Activated naive CD4-positive, alpha-beta T cell treated with Interleukin-2 at 50 U/mL for 16 hours (primary cell): ENCODE data around the gene OPRL1.
A peak's percentile ranks its signal among the peaks of the same experiment; 100 is the strongest.

ENCODE experiments used
- DNase-seq: peaks from one replicate; pipeline ENCODE4 v3.0.0-alpha.2; 2020

Gene OPRL1

GRCh38 chr20:64042054-64042781 lies 37.7 kb upstream of the OPRL1 start:
- no peak for DNase-seq

DNA sequence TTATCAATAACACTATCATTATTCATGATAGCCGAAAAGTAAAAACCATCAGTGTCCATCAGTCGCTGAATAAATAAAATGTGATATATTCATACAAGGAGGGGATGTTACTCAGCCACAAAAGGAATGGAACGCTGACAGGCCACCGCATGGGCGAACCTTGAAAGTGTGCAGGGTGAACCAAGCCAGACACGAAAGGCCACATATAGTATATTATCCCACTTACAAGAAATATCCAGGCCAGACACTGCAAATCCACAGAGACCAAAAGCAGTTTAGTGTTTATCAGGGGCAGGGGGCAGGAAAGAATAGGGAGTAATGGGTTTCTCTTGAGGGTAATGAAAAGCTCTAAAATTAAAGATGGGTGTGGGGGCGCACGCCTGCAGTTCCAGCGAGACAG lies 36.1 kb upstream of the OPRL1 start:
- DNase-seq = no peak

DNA sequence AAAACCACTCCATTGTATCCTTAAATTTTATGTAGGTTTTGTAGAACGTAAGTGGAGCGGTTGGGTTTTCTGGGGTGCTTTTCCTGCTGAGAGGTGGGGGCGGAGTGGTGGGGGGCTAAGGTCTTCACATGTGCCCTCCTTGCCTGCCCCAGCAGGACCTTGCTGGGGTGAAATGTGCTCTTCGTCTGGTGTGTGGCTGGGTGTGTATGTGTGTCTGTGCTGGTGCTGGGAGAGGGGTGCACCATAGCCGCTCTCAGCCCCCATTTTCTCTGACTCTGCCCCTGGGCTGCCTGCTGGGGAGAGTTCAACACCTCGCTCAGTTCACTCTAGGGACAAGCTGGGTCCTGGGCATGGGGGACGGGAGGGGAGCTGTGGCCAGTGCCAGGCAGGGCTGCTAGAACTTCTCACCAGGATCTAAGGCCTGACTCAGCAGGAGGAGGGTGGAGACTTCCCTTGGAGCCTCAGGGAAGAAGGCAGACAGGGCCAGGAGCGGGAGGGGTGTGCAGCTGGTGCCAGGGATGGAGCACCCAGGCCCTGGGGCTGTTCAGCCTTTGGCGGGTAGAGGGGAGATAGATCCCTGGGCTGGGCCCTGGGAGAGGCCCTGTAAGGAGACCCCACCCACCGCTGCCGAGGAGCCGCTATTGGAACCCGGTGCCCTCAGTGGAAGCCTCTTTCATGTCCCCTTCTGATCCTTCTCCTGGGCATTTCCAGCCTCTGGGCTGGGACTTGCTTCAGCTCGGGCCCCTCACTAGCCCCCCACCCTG lies 35.2 kb upstream of the OPRL1 start:
- no peak for DNase-seq

DNA sequence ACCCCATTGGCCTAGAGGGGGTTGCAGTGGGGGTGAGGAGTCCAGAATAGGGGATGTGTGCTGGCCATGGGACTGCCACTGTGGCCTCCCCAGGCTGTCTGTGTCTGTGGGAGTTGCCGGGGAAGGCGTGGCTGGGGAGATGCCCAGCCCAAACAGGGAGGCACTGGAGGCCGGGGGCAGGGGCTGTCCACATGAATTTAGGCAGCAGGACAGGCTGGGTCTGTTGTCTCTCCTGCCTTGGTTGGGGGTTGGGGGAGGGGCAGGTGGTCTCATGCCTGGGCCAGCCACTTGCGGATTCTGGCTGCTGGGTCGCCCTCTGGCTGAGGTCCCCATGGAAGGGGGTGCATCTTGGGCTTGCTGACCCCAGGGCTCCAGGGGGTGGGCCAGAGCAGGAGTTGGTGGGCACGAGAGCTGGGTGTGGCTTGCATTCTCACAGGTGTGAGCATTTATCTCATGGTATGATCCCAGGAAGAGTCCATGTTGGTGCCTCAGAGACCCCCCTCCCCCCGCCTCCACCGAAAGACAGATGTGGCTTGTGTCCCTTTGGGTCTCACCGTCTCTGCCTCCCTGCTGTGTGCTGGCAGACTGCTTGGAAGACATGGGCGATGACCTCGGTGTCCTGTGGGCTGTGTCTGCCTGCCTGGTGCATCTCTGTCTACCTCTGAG lies 34.4 kb upstream of the OPRL1 start:
- DNase-seq = no peak

DNA sequence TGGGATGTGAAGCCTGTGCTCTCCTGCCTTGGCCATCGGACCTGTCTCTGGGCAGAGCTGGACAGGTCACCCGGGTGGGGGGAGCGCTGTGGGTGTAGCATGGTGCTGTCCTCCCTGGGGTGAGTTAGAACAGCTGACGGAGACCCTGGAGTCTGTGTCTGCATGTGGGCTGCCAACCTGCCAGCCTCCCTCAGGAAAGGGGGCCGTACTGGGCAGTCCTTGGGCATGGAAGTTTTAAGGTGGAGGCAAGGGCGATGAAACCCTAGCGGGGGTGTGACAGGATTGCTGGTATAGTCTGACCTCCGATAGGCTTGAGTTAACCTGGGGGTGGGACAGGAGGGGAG lies 32.9 kb upstream of the OPRL1 start:
- no peak for DNase-seq

DNA sequence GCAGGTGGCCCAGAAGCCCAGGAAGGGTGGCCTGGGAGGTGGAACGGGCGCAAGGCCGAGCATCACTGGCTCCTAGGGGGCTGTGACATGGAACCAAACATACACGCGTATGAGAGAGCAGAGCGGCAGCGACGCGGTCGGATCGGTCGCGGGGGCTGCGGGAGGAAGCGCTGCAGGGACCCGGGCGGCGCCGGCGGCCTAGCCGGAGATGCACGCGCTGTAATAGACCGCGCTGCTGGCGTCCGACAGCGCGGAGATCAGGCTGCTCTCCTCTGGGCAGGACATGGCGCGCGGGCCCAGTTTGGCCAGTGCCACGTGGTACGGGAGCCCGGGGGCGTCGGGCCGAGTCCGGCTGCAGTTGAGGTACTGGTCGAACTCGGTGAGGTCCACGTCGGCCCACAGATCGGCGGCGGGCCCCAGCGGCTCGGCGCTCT lies 31.9 kb upstream of the OPRL1 start:
- no peak for DNase-seq

DNA sequence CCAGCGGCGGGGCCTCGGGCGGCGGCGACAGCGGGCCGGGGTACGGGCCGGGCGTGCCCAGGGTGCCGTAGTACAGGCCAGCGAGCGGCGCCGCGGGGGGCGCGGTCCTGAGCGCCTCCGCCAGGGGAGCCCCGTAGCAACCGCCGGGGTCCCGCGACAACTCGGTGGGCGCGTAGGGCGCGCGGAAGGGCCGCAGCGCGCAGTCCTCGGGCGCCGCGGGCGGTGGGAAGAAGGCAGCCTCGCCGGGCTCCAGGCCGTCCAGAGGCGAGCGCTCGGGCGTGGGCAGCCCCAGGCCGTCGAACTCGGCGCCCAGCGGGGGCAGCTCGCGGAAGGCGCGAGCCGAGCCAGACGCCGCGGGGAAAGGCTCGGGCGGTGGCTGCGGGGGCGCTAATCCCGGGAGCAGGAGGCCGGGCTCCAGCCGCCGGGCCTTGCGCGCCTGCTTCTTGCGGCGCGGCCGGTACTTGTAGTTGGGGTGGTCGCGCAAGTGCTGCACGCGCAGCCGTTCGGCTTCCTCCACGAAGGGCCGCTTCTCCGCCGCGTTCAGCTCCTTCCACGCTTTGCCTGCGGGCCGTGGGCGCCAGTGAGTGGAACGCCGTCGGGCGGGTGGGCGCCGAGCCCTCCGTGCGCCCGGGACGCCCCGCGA lies 31.4 kb upstream of the OPRL1 start:
- DNase-seq = no peak

DNA sequence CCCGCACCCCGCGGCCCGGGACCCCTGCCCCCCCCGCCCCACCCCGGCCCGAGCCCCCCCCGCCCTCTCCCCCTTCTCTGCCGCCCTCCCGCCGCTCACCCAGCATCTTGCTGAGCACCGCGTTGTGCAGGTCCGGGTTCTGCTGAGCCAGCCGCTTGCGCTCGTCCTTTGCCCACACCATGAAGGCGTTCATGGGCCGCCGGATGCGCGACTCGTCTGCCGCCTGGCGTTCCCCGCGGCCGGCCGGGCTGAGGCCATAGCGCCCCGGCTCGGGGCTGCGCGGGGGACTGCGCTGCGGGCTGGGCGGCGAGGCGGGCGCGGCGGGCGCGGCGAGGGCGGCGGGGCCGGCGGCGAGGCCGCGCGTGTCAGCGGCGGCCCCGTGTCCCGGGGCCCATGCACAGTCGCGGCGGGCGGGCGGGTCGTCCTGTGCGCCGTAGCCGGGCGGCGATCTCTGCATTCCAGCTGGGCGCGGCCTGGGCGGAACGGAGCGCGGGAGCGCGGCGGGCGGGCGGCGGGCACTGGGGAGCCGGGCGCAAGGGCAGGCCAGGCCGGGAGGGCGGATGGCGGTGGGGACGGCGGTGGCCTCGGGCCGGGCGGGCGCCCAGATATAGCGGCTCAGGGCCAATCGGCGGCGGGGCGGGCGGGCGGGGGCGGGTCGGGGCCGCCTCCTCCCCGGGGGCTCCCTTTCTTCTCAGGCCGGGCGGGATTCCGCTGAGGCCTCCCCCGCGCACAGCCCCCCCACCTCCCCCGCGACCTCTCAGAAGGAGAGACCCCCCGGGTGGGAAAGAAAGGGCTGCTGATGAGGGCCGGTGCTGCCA lies 30.6 kb upstream of the OPRL1 start, which contains the start of gene SOX18:
Gene SOX18 (minus strand): TSS at position 580 of the 818 bp plus-strand sequence. CDS start 123 bp downstream, at position 457.
- peak; percentile 33 for DNase-seq

GRCh38 chr20:64049878-64050260 lies 30.0 kb upstream of the OPRL1 start:
- DNase-seq = no peak

DNA sequence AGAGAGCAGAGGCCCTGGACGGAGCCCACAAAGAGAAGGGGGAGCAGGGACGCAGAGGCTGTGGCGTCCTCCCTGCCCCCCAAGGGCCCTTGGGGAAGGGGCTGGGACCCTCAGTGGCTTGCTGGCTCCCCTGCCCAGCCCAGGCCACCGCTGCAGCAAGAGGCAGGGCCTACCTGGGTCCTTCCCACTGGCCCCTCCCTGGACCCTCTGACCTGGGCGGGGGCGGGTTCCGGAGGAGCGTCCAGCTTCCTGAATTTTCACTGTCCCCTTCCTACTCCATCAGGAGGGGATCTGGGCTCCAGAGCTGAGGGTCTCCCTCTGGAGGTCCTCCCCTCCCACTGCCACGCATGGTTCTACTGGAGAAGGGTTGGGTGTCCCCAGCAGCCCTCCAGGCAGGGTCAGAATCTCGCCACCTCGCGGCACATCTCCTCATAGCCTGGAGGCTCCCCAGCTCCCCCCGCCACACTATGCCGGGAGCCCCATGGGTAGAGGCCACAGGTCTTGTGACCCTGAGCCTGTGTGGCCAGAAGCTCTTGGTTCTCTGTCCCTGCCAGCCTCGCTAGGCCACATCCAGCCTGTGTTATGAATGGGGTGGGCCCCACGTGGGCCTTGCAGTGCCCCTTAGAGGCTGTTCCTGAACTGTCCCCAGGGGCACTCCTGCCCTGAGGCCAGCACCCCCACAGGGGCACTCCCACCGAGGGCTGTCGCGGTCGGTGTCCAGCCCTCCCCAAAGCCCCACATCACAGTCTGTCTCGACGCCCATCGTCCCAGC lies 29.4 kb upstream of the OPRL1 start:
- DNase-seq = no peak

DNA sequence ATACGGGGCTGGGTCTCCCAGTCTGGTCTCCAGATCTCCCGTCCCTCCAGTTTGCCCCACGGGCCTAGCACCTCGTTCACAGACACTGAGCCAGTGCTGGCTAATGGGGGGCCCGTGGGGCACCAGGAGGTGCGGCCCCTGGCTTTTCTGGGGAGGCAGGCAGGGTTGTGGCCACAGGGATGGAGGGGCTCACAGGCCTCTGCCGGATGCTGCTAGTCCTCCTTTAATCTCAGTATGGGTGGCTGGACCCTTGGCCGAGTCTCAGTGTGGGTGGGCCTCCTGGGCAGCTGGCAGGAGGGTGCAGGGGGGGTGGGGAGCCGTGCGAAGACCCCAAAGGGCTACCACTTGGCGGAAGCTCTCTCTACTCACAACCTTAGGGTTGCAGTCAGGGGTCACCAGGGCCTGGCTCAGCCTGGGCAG lies 28.8 kb upstream of the OPRL1 start:
- DNase-seq = no peak

DNA sequence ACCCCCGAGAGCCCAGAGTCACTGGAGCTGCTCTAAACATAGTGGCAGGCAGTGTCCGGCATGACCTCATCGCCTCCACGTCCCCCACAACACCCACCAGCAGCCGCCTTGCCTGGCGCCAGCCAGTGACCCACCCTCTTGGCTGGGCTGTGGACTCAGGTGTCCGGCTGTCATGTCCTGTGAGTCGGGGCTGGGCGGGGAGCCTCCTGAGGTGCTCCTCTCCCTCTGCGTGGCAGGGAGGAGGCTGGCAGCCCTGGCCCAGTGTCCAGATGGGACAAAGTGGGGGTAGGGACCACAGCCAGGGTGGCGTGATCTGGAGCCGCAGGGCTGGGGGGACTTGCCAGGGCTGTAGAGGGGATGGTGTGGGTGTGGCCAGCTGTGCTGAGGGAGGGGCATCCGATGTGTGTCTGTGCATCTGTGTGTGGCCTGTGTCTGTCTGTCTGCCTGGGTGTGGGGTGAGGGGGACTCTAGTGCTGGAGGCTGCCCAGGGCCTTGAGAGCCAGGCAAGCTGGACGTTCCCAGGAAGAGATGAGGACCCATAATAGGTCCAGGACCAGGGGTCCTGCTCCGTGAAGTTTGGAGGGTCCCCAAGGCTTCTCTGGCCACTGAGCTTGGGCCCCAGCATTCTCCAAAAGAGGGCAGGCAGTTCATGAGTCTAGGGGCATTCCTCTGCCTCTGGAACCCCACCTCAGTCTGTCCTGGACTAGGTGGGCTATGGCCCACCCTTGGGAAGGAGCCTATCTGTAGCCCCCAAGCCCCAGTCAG lies 28.1 kb upstream of the OPRL1 start:
- no peak for DNase-seq

DNA sequence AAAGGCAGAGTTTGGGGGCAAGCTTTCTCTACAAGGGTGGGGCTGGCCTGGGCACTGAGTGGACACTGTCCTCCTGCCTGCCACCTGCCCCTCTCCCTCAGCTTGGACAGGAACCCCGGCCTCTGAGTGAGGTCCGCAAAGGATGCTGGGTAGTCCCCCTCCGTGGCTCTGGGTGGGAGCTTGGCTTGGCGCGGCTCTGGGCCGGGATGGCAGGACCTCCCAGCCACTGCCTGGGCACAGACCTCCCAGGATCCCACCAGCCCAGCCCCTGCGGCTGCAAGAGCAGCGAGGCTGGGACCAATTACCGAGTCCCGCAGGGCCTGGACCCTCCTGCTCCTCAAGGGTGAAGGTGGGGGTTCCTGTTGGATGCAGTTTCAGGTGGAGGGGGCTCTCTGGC lies 27.6 kb upstream of the OPRL1 start:
- no peak for DNase-seq

GRCh38 chr20:64052987-64053840 lies 26.7 kb upstream of the OPRL1 start:
- DNase-seq = no peak

DNA sequence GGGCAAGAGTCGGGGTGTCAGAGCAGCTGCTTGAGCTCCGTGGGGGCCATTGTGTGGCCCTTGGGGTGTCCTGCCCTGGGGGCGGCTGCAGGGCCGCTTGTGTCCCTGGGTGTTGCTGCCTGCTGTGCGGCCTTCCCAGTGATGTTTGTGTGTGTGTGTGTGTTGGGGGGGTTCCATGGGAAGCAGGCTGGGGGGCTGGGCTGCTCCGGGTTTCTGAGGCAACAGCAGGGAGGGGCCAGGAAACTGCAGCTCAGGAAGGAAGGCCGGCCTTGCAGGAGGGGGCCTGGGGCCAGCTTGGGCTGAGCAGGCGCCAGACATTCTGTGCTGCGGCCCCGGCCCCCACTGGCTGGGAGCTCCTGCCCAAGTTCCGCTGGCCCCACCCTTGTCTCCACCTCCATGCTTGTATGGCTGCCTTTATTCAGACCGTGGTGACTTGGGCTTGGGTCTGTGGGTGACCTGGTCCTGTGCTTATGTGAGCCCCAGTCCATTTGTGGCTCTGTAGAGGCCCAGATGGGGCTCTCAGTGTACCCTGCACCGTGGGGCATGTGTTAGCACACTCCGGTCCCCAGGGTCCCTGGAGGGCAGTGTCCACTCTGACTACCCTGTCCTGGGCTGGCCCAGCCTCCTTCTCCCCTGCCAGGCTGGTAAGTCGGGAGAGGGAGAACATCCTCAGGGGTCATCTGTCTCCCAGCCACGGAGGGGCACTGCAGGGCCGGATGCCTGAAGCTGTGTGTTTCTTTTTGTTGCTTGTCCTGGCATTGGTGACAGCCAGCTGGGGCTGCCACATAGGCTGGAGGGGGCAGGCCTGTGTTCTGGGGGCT lies 25.8 kb upstream of the OPRL1 start:
- DNase-seq = no peak

DNA sequence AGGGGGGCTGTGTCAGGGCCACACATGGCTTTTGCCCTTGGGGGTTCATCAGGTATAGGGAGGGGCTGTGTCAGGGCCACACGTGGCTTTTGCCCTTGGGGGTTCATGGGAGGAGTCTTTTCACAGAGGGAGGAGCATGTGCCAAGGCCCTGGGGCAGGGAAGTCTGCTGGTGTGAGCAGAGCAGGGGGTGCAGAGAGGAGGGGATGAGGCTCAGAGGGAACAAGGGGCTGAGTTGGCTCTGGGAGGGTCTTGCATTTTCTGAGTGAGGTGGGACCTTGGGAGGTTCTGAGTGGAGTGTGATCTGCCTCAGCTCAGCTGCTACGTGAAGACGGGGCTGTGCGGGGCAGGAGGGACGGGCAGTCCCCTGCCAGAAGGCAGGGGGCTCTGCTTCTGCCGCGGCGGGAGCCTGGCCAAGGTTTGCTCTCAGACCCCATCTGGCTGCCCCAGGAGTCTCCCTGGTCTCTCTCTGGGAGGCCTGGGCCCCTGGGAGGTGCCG lies 24.4 kb upstream of the OPRL1 start:
- no peak for DNase-seq

DNA sequence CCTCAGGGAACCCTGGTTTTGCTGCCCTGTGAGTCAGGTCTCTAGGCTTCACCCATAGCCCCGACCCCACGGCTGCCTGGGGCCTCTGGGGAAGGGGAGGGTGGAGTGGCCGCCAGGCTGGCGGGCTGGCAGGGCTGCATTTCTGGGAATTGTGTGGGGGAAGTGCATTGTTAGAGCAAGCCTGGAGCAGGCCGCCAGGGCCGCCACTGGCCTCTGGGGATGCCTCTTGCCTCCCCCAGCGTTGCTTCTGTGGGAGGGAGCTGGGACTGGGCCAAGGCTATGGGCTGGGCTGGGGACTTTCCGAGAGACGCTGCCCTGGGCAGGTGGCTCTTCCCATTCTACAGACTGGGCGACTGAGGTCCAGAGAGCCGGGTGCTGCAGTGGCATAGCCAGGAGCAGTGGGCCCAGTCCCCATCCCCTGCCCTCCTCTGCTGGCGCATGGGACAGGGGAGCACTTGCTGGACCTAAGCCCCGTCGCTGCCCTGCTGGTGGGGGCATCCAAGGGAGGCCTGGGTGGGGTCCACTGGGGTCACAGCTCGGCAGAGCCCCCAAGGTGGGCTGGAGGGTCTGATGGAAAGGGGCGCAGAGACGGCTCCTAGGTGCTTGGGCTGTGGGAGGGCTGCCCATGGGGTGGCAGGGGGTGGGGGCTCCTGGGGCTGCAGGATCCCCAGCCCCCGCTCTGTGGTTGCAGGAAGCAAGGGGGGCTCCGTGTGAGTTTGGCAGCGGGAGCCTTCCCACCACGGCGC lies 23.8 kb upstream of the OPRL1 start:
- no peak for DNase-seq

- no peak for DNase-seq
Measured at GRCh38 chr20:64056639-64056888, 23.3 kb upstream of the OPRL1 start.
